ENCODE results near the gene BTBD6.

GRCh38 chr14:105218611-105219010, 29.7 kb upstream of the BTBD6 start:
- TF ChIP-seq EZH2 (IDR thresholded peaks at IDR 0.05; ENCODE audit: borderline replicate concordance, low read depth, low read length, severe bottlenecking): no peak
- no peak for TF ChIP-seq CTCF (IDR thresholded peaks at IDR 0.05; ENCODE audit: extremely low read depth in 1 of 2, insufficient read depth in 1 of 2, low read depth in 1 of 2, low read length in 2 of 2)
- TF ChIP-seq POLR2AphosphoS5 (IDR thresholded peaks at IDR 0.05; ENCODE audit: insufficient read depth, low read depth, low read length): no peak
